Measurements from ENCODE around the gene TBL1X. TPM values are rescaled to one million over a fixed set of nuclear protein-coding genes. Genes with fewer than 3 reads are reported as not detected.

The TBL1X gene
- total and polyA plus RNA-seq, 2 of the 4 experiments (the other 2 are of a cell fraction) = 16.2 to 20.8 TPM

- in situ Hi-C loops (cut with MboI; ENCODE audit: low sequenced_read_pairs) (no loop called here), intact Hi-C loops (cut with micrococcal nuclease) (no loop called here), dilution Hi-C loops (cut with HindIII; ENCODE audit: low sequenced_read_pairs, unreplicated experiment) (no loop called here)
- ChIA-PET POLR2A (ENCODE audit: unreplicated experiment) (no interaction called here), CTCF (no interaction called here)
- no peak overlapping the region for H3K23ac ChIP-seq (ENCODE audit: low read depth, low read length)
- no peak overlapping the region for H3K4ac ChIP-seq (ENCODE audit: low read depth, low read length)
- DNase-seq (no peak), ATAC-seq (ENCODE audit: low read depth) (no peak)
- no peak overlapping the region for H2BK15ac ChIP-seq (ENCODE audit: low read depth, low read length)
- H3K9ac ChIP-seq (ENCODE audit: low read depth, low read length) = no peak overlapping the region
- no TSS peak for BruUV-seq (replicated peaks)
- H3K4me3 ChIP-seq (ENCODE audit: insufficient read depth, low read depth, low read length) = no peak overlapping the region
- TF ChIP-seq USF2 (IDR thresholded peaks at IDR 0.05; ENCODE audit: low read depth, low read length) = no peak
- no peak for TF ChIP-seq NFE2L2 (IDR thresholded peaks at IDR 0.05; ENCODE audit: low read depth, low read length)
- no peak for TF ChIP-seq SMC3 (IDR thresholded peaks at IDR 0.05; ENCODE audit: low read depth, low read length)
- TF ChIP-seq RFX5 (IDR thresholded peaks at IDR 0.05; ENCODE audit: low read depth, low read length) = no peak
- no peak for TF ChIP-seq CTCF (conservative IDR thresholded peaks at IDR 0.05; ENCODE audit: low read depth, low read length)
- no peak for TF ChIP-seq MXI1 (IDR thresholded peaks at IDR 0.05; ENCODE audit: borderline replicate concordance, low read depth, low read length)
- TF ChIP-seq CHD1 (IDR thresholded peaks at IDR 0.05; ENCODE audit: low read depth, low read length) = no peak
- no peak for TF ChIP-seq POLR2A (IDR thresholded peaks at IDR 0.05; ENCODE audit: low read depth, low read length)
- H2AK9ac ChIP-seq (replicated peaks; ENCODE audit: low read depth, low read length, poor library complexity) = no peak overlapping the region
- H2BK5ac ChIP-seq (ENCODE audit: low read depth, low read length, poor library complexity, severe bottlenecking) = no peak overlapping the region
- peaks cover 3% of the 10 kb centered on the region; the same call in 1 of the 2 replicates for H3K4me1 ChIP-seq (ENCODE audit: control insufficient read depth, insufficient read depth, low read length)
- H4K5ac ChIP-seq (ENCODE audit: low read depth, low read length) = no peak overlapping the region
- H3K79me1 ChIP-seq (ENCODE audit: low read depth in 1 of 2, low read length in 2 of 2) = peaks cover 16 to 32% of the 10 kb centered on the region in 2 experiments
- H3K9me3 ChIP-seq (ENCODE audit: control insufficient read depth, insufficient read depth, low read length) = peaks cover 6% of the 10 kb centered on the region; the same call in 1 of the 2 replicates
- no peak overlapping the region for H2BK120ac ChIP-seq (ENCODE audit: low read depth, low read length)
- H3K18ac ChIP-seq (ENCODE audit: low read depth, low read length) = no peak overlapping the region
- H3K9me1 ChIP-seq (ENCODE audit: insufficient read depth, low read length) = no peaks in the 10 kb centered on the region
- no peak overlapping the region for H4K8ac ChIP-seq (ENCODE audit: low read depth in 2 of 2, low read length in 2 of 2)
- no peak overlapping the region for H3K56ac ChIP-seq (ENCODE audit: extremely low read depth, insufficient read depth, low read length)
- H3K36me3 ChIP-seq (ENCODE audit: control insufficient read depth, insufficient read depth, low read length) = peaks cover 5% of the 10 kb centered on the region; the same call in 1 of the 2 replicates
- 0 out of 2 replicates have a peak, but pooled peaks cover 3% of the 10 kb centered on the region for H4K20me1 ChIP-seq (ENCODE audit: insufficient read depth, low read length)
- H3K27me3 ChIP-seq (ENCODE audit: control insufficient read depth, insufficient read depth, low read length) = no peaks in the 10 kb centered on the region
- H2BK20ac ChIP-seq (ENCODE audit: low read depth, low read length) = no peak overlapping the region
- no peak overlapping the region for H2AFZ ChIP-seq (replicated peaks; ENCODE audit: low read length, poor library complexity)
- no peak overlapping the region for H4K91ac ChIP-seq (ENCODE audit: insufficient read depth, low read depth, low read length)
- no peak overlapping the region for H3K14ac ChIP-seq (replicated peaks; ENCODE audit: low read depth, low read length)
- H3K27ac ChIP-seq (ENCODE audit: insufficient read depth, low read length) = no peak overlapping the region
- no peak overlapping the region for H2AK5ac ChIP-seq (ENCODE audit: low read depth, low read length)
- H3K4me2 ChIP-seq (ENCODE audit: low read depth, low read length) = no peak overlapping the region
Observed at GRCh38 chrX:9605484-9605883, 140.6 kb downstream of the TBL1X start.

Measured in IMR-90 (cell line).